SK-N-MC (cell line): ENCODE data around the gene DYDC1.

Source experiments
- DNase-seq: peaks from one replicate; pipeline ENCODE4 v3.0.0-alpha.2; 2011; ENCODE audit warnings: low read depth, low spot score
- H3K27ac ChIP-seq: fragments of 200-600 bp; sonication (generic); 2 replicates; pipeline ENCODE4 v1.5.1; 2016; ENCODE audit warnings: mixed run types
- H3K36me3 ChIP-seq: fragments of 200-600 bp; sonication (generic); 2 replicates; pipeline ENCODE4 v1.6.1; 2017; ENCODE audit warnings: antibody characterized with exemption, low read length, mixed read lengths; ENCODE audit not compliant: insufficient read depth
- H3K4me3 ChIP-seq: fragments of 200-600 bp; sonication (generic); 2 replicates; pipeline ENCODE4 v1.5.1; 2016
- H3K9ac ChIP-seq: fragments of 200-600 bp; sonication (generic); 2 replicates; pipeline ENCODE4 v1.8.0; 2017; ENCODE audit warnings: mixed run types, mixed read lengths; ENCODE audit not compliant: insufficient read length
- H3K9me3 ChIP-seq: fragments of 200-600 bp; sonication (generic); 2 replicates; pipeline ENCODE4 v1.6.1; 2017; ENCODE audit warnings: low read depth, mild to moderate bottlenecking, antibody characterized with exemption, low read length, moderate library complexity, mixed read lengths
- EZH2 ChIP-seq: fragments of 200-600 bp; sonication (generic); IDR thresholded peaks from one replicate; pipeline ENCODE4 v1.6.1; 2017; ENCODE audit warnings: antibody characterized with exemption
- FOXP2 ChIP-seq: optimal IDR thresholded peaks from 2 replicates; pipeline ENCODE3; 2011; ENCODE audit warnings: mild to moderate bottlenecking, moderate library complexity; ENCODE audit not compliant: insufficient read depth; ENCODE audit errors: extremely low read length, control extremely low read depth
- POLR2AphosphoS5 ChIP-seq: IDR thresholded peaks from 2 replicates; pipeline ENCODE4 v1.6.1; 2012; ENCODE audit warnings: mild to moderate bottlenecking, low read depth, low read length, borderline replicate concordance

Gene DYDC1

GRCh38 chr10:80323311-80323710, 33.2 kb downstream of the DYDC1 start:
- Histone ChIP-seq H3K36me3 (no peaks in the 10 kb centered on the region), H3K9me3 (no peaks in the 10 kb centered on the region), H3K9ac (no peak overlapping the region), H3K4me3 (no peak overlapping the region), H3K27ac (no peak overlapping the region)
- no peak for DNase-seq
- no peak for TF ChIP-seq FOXP2
- no peak for TF ChIP-seq EZH2
- no peak for TF ChIP-seq POLR2AphosphoS5

- H3K36me3 ChIP-seq: no peaks in the 10 kb centered on the region
- H3K4me3 ChIP-seq: no peak overlapping the region
- H3K9me3 ChIP-seq: no peaks in the 10 kb centered on the region
- no peak overlapping the region for H3K9ac ChIP-seq
- no peak for DNase-seq
- no peak overlapping the region for H3K27ac ChIP-seq
- TF ChIP-seq POLR2AphosphoS5 (no peak), FOXP2 (no peak), EZH2 (no peak)
Observed at GRCh38 chr10:80322711-80323110, 33.8 kb downstream of the DYDC1 start.

GRCh38 chr10:80322158-80322557, 34.4 kb downstream of the DYDC1 start:
- Histone ChIP-seq H3K4me3 (no peak overlapping the region), H3K27ac (no peak overlapping the region), H3K9ac (no peak overlapping the region), H3K36me3 (no peaks in the 10 kb centered on the region), H3K9me3 (no peaks in the 10 kb centered on the region)
- no peak for TF ChIP-seq EZH2
- no peak for TF ChIP-seq POLR2AphosphoS5
- TF ChIP-seq FOXP2: no peak
- DNase-seq: no peak

GRCh38 chr10:80321183-80321582, 35.4 kb downstream of the DYDC1 start:
- Histone ChIP-seq H3K9ac (no peak overlapping the region), H3K36me3 (no peaks in the 10 kb centered on the region), H3K9me3 (no peaks in the 10 kb centered on the region), H3K4me3 (no peak overlapping the region), H3K27ac (no peak overlapping the region)
- DNase-seq: no peak
- no peak for TF ChIP-seq POLR2AphosphoS5
- no peak for TF ChIP-seq EZH2

- H3K9ac ChIP-seq: no peak overlapping the region
- no peak for DNase-seq
- TF ChIP-seq POLR2AphosphoS5 (no peak), EZH2 (no peak), FOXP2 (no peak)
- no peak overlapping the region for H3K27ac ChIP-seq
- H3K9me3 ChIP-seq: no peaks in the 10 kb centered on the region
- H3K4me3 ChIP-seq: no peak overlapping the region
- H3K36me3 ChIP-seq: no peaks in the 10 kb centered on the region
Observed at GRCh38 chr10:80320377-80320776, 36.2 kb downstream of the DYDC1 start.

GRCh38 chr10:80319725-80320290, 36.7 kb downstream of the DYDC1 start:
- H3K36me3 ChIP-seq: no peaks in the 10 kb centered on the region
- no peak overlapping the region for H3K27ac ChIP-seq
- TF ChIP-seq EZH2 (no peak), POLR2AphosphoS5 (no peak), FOXP2 (no peak)
- DNase-seq: no peak
- no peak overlapping the region for H3K9ac ChIP-seq
- no peaks in the 10 kb centered on the region for H3K9me3 ChIP-seq
- H3K4me3 ChIP-seq: no peak overlapping the region

- Histone ChIP-seq H3K36me3 (no peaks in the 10 kb centered on the region), H3K9me3 (no peaks in the 10 kb centered on the region), H3K9ac (no peak overlapping the region), H3K4me3 (no peak overlapping the region), H3K27ac (no peak overlapping the region)
- no peak for DNase-seq
- TF ChIP-seq EZH2 (no peak), FOXP2 (no peak), POLR2AphosphoS5 (no peak)
Observed at GRCh38 chr10:80319318-80319717, 37.2 kb downstream of the DYDC1 start.

- TF ChIP-seq POLR2AphosphoS5: no peak
- TF ChIP-seq EZH2: no peak
- TF ChIP-seq FOXP2: no peak
- Histone ChIP-seq H3K9me3 (no peaks in the 10 kb centered on the region), H3K4me3 (no peak overlapping the region), H3K9ac (no peak overlapping the region), H3K36me3 (no peaks in the 10 kb centered on the region), H3K27ac (no peak overlapping the region)
- no peak for DNase-seq
Observed at GRCh38 chr10:80318742-80319141, 37.8 kb downstream of the DYDC1 start.

GRCh38 chr10:80315391-80315790, 41.2 kb downstream of the DYDC1 start:
- Histone ChIP-seq H3K36me3 (no peaks in the 10 kb centered on the region), H3K9me3 (no peaks in the 10 kb centered on the region), H3K4me3 (no peak overlapping the region), H3K27ac (no peak overlapping the region), H3K9ac (no peak overlapping the region)
- DNase-seq: no peak
- TF ChIP-seq POLR2AphosphoS5 (no peak), EZH2 (no peak), FOXP2 (no peak)
